ENCODE data around the gene CLEC10A.
"Not testable (repeated sequence)": the region's sequence is repeated elsewhere in the genome, so short reads cannot be mapped to it uniquely, and the experiment has no call there.

Gene CLEC10A

DNA sequence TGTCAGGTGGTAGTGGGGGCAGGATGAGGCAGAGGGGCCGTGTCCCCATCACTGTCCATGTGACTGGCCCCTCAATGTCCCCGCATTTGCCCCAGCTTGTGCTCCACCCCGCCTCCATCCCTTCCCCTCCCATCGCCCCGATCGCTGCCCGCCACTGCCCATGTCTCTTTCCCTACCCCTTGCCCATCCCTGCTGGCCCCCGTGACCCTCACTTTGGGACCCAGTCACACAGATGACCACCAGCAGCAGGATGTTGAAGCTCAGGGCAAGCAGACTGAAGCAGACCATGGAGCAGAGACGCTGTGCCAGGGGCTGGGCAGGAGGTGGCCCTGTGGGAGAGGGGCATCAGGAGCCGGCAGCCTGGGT is 28.5 kb upstream of the CLEC10A start:
- no peak for DNase-seq (ENCODE audit: low spot score)

DNA sequence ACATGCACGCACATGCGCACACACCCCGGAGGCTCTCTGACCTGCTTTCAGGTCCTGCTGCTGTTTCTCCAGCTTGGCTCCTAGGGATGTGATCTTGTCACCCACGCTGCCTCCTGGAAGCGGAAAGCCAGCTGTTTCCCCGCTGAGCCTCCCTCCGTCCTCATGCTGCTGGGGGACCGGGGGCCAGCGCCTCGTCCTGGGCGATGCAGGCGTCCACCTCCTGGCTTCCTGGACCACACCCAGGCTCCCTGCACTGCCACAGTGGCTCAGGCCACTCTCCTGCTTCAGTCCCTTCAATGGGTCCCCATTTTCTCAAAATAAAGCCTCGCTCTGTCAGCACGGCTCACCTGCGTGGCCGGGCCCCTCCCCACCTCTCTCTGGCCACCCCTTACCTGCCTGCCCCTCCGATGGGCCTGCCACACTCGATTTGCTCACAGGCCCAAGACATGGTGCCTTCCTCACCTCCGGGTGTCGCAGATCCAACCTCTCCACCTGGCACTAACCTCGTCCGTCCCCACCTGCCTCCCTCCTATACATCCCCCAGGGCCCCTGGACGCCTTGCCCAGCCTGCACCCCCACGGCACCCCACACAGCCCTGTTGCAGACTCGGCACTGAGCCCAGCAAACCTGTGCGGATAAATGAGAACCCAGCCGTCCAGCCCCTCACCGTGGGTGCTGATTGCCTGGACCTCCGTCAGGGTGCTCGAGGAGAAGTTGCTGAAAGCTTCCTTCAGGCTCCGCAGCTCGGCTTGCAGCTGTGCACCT is 27.9 kb upstream of the CLEC10A start:
- no peak for DNase-seq (ENCODE audit: low spot score)

DNA sequence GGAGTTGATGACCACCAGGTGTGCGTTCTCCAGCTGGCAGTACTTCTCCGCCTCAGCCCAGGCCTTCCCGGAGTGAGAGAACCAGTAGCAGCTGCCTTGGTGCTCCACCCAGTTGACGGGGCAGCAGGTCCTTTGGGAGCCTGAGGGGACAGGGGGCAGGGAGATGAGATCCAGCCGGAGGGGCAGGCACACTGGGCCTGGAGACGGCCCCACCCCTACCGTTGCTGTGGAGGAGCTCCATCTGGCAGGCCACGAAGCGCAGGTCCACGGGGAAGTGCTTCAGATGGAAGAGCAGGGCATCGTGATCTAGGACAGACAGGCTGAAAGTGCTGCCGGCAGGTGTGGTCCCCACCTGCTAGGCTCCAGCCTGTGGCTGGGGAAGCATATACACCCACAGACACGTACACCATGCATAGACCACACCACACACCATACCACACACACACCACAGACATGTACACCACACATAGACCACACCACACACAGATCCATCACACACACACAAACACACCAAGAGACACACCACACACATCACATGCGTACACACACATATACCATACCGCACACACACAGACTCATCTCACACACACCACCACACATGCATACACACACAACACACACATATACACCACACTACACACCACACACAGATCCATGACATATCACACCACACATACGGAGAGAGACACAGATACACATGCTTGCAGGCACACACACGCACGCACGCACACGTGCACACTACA is 27.1 kb upstream of the CLEC10A start:
- DNase-seq (ENCODE audit: low spot score): no peak

DNA sequence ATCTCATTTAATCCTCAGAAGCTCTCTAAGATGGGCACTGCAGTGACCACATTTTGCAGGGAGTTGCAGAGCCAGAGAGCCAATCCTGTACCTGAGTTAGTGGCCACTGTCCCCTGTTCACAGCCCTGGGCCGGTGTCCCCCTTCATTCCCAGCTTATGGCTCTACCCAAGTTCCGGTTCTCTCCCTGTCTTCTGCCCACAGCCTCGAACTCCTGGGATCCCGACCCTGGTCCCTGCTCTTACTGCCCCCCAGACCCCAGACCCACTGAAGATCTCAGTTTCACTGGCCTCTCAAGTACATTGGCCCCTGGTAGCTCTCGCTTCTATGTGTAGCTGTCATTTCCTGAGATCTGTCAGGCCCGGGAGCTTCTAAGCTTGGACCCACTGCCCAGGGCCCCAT is 22.4 kb upstream of the CLEC10A start:
- DNase-seq (ENCODE audit: low spot score): no peak

DNA sequence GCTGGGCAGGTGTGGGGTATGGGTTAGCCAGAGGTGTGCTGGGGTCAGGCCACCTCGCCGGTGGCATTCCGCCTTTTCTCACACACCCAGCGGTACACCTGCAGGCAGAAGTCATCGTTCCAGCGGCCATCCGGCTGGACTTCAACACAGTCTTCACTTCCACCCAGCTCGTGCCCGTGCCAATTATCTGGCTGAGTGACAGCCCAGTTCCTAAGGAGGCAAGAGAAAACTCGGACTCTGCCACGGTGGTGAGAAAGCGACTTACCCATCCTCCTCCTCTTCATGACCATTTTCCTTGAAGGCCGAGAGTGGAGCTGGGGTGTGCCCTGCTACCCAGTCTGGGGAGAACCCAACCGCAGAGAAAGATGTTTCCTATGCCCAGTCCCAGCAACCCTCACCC is 21.5 kb upstream of the CLEC10A start:
- no peak for DNase-seq (ENCODE audit: low spot score)

DNA sequence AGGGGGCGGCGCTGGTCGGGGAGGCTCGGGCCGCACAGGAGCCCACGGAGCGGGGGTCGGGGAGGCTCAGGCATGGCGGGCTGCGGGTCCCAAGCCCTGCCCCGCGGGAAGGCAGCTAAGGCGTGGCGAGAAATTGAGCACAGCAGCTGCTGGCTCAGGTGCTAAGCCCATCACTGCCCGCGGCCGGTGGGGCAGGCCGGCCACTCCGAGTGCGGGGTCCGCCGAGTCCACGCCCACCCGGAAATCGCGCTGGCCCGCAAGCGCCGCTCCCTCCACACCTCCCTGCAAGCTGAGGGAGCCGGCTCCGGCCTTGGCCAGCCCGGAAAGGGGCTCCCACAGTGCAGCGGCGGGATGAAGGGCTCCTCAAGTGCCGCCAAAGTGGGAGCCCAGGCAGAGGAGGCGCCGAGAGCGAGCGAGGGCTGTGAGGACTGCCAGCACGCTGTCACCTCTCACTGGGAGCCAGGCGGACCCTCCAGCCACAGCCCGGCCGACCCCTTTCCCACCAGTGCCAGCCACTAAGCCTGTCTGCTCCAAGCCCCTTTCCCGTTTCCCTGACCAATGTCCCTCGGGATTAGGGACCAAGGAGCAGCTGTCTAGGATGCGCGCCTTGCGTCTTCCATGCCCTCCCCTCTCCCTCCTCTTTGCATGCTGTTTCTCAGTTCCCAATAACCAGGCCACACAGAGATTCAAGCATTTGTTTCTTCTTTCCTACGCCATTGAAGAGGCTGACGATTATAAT is 20.8 kb upstream of the CLEC10A start:
- DNase-seq (ENCODE audit: low spot score): not testable (repeated sequence)

DNA sequence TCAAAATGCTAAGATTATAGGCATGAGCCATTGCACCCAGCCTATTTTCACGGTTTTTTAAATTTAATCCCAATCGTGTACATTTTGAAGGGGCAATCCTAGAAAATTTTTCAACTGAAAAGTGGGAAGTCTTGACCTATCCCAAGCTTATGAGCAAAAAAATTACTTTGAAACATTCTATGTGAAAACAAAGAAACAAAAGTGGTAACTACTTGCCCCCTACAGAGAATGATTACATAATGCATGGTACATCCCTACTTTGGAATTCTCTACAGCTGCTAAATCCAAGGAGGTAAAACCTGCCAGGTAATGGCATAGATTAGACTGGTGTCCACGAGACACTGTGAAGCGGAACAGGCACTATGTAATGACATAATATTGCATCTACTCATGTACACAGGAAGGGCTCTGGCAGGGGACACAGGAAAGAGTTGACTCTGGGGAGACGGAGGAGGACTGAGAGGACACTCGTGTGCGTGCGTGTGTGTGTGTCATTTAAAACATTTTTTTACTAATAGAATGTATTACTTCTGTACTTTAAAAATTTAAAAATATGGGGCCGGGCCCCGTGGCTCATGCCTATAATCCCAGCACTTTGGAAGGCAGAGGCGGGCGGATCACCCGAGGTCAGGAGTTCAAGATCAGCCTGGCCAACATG is 18.9 kb upstream of the CLEC10A start:
- no peak for DNase-seq (ENCODE audit: low spot score)

DNA sequence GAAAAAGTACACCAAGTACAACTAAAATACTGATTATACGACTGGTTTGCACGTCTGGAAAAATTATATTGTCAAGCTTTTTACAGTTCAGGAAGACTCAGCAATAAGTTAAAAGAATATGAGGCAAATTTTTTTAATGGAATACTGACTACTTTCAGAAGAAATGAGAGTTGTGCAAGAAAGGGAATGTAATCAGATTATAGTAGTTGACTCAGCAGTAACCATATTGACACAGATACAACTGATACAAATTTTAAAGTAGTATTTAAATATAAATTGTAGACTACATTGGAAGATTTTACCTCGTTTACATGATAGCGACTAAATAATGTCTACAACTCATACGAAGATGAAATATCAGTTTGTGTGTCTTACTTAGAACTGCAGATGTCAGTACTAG is 17.9 kb upstream of the CLEC10A start:
- DNase-seq (ENCODE audit: low spot score): no peak

DNA sequence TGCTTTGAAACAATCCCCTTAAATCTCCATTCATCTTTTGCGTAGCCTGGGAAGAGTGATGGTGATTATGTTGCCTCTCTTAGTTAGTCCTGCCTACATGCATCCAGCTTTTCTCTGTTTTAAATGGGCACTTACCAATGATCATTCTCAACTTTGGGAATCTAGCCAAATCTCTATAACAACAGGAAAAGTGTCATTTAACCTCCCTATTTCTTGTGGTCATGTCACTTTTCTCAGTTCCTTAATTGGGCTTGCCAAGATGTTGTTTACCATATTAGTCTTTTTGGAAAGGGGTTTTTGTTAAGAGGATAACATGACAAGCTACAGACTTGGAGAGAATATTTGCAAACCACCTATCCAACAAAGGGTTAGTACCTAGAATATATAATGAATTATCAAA is 15.6 kb upstream of the CLEC10A start:
- DNase-seq (ENCODE audit: low spot score): no peak

DNA sequence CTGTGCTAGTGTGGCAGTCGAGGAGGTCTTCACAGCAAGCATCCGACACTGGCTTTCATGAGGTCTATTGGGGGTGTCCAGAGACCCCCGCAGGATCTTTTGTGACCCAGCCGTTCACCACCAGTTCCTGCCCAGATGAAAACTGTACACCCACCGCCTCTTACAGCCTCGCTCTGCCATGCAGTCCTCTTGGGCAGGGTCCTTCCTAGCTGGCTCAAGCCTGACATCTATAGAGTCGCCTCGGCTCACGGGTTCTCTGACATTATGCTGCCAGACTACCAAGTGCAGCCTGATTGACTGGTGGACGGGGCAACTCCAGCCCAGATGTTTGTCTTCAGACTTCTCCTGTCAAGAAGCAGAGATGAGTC is 14.6 kb upstream of the CLEC10A start:
- no peak for DNase-seq (ENCODE audit: low spot score)

DNA sequence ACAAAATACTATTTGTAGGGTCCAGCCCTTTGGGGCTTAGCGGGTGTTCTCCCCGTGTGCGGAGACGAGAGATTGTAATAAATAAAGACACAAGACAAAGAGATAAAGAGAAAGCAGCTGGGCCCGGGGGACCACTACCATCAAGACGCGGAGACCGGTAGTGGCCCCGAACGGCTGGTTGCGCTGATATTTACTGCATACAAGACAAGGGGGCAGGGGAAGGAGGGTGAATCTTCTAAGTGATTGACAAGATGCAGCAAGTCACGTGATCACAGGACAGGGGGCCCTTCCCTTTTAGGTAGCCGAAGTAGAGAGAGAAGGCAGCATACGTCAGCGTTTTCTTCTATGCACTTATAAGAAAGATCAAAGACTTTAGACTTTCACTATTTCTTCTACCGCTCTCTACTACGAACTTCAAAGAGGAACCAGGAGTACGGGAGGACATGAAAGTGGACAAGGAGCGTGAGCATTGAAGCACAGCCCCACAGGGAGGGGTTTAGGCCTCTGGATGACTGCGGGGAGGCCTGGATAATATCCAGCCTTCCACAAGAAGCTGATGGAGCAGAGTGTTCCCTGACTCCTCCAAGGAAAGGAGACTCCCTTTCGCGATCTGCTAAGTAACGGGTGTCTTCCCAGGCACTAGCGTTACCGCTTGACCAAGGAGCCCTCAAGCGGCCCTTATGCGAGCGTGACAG is 11.4 kb upstream of the CLEC10A start:
- DNase-seq (ENCODE audit: low spot score): not testable (repeated sequence)

DNA sequence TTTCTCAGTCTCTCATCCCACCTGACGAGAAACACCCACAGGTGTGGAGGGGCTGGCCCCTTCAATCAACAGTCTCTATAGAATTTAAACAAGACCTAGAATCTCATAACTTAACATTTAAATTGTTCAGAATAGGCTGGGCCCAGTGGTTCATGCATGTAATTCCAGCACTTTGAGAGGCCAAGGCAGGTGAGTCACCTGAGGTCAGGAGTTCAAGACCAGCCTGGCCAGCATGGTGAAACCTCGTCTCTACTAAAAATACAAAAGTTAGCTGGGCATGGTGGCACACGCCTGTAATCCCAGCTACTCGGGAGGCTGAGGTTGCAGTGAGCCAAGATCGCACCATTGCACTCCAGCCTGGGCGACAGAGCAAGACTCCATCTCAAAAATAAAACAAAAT is 9.5 kb upstream of the CLEC10A start:
- not testable (repeated sequence) for DNase-seq (ENCODE audit: low spot score)

DNA sequence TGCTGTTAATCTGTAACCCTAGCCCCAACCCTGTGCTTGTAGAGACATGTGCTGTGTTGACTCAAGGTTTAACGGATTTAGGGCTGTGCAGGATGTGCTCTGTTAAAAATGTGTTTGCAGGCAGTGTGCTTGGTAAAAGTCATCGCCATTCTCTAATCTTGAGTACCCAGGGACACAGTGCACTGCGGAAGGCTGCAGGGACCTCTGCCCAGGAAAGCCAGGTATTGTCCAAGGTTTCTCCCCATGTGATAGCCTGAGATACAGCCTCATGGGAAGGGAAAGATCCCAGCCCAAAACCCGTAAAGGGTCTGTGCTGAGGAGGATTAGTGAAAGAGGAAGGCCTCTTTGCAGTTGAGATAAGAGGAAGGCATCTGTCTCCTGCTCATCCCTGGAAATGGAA is 8.4 kb upstream of the CLEC10A start:
- not testable (repeated sequence) for DNase-seq (ENCODE audit: low spot score)

DNA sequence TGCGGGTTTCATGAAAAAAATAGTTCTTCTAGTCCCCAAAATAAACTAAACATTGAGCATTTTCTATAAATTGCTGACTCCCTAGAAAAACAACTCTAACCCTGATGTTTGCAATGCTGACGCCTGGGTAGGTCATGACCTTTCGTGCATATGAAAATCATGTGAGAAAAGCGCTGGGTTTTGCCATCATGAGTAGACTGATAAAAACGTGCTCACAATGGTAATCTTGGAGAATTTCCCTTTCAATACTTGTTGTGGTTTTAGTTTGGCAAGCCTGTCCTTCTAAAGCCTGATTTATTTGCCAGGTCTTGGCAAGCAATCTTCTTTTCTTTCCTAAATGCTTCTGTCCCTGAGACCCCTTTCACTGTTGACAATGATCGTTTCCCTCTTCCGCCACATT is 4.0 kb upstream of the CLEC10A start:
- DNase-seq (ENCODE audit: low spot score): peak; percentile 2

DNA sequence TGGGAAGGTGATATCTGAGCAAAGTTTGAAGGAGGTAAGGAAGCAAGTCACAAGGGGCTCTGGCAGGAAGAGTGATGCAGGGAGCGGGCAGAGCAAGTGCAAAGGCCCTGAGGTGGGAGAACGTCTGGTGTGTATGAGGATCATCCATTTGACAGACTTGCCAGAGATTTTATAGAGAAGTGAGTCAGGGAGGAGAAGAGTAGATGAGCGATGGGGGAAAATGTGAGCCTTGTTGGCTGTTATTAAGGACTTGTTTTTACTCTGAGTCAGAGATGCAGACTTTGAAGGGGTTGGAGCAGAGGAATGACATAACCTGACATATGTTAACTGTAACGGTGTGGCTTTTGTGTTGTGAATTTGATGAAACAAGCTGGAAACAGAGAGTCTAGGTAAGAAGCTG is 3.5 kb upstream of the CLEC10A start:
- peak; percentile 1 for DNase-seq (ENCODE audit: low spot score)

DNA sequence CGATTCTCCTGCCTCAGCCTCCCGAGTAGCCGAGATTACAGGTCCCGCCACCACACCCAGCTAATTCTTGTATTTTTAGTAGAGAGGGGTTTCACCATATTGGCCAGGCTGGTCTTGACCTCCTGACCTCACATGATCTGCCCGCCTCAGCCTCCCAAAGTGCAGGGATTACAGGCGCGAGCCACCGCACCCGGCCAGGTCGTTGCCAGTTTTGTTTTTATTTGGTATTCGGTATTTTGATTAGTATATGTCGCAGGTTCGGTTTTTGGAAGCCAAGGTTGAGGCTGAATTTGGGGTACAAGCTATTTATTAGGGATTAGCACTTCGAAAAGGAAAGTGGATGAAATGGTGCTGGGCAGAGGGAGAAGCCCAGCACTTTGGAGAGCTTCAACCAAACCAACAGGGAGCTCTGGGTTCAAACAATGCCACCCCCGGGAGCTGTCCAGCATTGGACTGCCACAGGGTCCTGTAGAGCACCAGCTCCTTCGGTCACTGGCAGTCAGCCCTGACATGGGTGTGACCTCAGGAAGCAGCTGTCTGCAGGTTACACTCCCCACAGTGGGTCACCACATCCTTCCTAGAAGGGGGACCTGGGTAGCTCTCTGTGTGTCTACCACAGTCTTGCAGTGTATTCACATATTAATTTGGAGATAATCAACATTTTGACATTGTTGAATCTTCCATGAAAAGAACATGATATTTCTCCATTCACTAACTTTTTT is 1.5 kb upstream of the CLEC10A start:
- DNase-seq (ENCODE audit: low spot score): peak; percentile 2

DNA sequence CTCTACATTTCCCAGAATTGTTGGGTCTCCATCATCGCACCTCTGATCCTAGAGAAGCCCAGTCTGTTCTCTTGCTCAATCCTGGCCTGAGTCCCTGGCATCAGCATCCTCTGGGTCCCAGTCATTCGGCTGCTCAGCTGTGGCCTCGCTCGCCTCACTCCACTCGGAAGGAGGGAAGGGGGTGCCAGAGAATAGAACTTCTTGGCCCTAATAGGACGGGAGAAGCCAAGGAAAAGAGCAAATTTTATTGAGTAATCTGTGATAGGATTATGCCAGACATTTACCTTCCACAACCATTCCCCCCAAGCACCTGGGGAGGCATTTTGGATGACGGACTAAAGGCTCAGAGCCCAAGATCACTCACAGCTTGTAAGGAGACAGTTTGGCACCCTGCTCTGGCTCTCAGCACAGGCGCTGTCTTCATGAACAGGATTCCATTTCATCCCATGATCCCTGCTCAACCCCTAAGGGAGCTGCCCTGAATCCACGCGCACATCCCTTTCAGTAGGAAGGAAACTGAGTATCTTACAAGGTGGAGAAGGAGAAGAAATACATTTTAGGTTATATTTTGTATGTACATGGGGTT is 498 bp upstream of the CLEC10A start:
- DNase-seq (ENCODE audit: low spot score): peak; percentile 2

DNA sequence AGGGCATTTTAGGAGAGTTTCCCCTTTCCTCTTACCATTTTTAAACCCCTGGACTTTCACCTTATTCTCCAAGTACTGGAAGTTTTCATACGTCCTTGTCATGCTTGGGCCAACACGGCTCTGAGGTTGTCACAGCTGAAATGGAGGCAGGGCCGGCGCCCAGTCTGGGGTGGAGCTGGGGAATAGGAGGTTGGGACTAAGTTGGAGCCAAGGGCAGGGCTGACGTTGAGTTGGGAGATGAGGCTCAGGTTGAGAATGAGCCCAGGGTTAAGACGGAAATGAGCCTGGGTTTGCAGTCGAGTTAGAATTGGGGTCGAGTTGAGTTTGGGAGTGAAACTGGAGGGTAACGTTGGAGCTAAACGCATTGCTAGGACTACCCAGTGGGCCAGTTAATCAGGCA is 1.3 kb downstream of the CLEC10A start:
- peak; percentile 0 for DNase-seq (ENCODE audit: low spot score)

DNA sequence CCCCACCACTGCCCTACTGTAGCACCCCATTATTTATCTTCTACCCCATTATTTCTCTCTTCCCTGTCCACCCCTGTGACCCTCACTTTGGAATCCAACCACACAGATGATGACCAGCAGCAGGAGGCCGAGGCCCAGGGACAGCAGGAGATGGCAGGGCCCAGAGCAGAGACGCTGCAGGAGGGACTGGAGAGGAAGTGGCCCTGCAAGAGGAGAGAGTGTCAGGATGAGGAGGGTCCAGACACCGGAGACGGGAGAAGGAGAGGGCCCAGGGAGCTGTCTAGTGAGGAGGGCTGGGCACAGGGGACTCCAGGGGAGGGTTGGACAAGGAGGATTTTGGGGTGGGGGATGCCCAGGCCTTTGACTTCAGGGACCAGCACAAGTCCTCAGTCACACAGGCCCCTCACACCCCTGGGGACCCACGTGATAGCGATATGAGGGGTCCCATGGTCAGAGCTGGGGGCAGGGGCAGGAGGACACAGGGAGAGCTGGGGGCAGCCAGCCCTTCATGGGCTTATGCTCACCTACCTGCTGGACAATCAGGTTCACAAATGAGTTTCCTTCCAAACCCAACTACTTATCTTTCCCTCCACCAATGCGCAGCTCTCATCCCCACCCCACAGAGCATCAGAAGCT is 2.0 kb downstream of the CLEC10A start:
- peak; percentile 0 for DNase-seq (ENCODE audit: low spot score)

DNA sequence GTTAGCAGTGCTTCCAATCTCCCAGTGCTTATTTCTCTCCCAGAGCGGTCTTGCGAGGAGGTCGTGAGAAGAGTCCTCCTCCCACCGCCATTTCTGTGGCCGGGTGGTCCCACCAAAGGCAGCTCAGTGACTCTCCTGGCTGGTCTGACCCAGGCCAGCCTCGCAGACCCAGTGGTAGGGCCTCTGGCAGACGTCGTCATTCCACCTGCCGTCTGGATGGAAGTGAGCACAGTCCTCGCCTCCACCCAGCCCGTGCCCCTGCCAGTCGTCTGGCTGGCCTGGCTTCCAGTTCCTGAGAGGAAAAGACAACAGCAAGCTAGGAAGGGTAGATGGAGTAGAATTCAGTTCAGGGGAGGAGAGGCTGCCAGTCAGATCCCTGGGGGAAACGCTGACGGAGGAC is 5.1 kb downstream of the CLEC10A start:
- no peak for DNase-seq (ENCODE audit: low spot score)
